ENCODE data around the gene ADORA1.
A peak's percentile ranks its signal among the peaks of the same experiment; 100 is the strongest.

ADORA1 gene

GRCh38 chr1:203127666-203128430 is at the start of gene ADORA1:
Gene ADORA1, plus strand, starts transcription at chr1:203127726. Its CDS starts 1,116 bp downstream, at chr1:203128842.
- peak; percentile 74 for DNase-seq (ENCODE audit: low spot score)

GRCh38 chr1:203077956-203078355 is 49.6 kb upstream of the ADORA1 start:
- no peak for DNase-seq (ENCODE audit: low spot score)

DNA sequence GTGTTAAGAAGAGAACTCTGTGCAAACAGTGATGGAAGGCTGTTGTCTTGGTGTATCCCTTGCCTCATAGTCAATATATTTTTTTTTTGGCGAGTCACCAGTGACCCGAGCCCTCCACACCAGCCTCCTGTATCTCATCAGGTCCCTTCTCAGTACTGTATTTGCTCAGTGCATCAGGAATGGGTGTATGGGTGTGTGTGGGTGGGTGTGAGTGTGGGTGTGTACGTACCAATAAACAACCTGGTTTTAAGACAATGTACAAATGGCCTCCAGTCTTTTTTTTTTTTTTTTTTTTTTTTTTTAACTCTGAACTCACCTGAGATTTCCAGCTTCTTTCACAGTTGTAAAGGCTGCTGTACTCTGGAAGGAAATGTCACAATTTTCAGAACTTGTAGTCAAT is 49.0 kb upstream of the ADORA1 start:
- no peak for DNase-seq (ENCODE audit: low spot score)

DNA sequence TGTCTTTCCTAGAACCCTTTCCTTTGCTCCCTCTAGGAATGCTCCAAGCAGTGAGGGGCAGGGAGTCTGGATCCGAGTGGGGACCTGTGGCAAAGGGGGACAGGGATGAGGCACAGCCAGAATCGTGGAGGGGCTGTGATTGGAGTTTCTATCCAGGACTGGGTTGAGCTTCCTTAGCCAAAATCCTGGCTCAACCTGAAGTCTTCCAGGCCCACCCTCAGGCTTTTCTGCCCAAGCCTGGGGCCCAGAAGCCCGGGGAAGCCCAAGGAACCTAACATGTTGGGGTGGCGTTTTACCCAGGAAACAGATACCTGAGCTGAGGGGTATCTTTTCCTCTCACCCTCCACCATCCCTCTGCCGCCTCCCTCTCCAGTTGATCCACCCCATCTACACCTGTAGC is 47.1 kb upstream of the ADORA1 start:
- DNase-seq (ENCODE audit: low spot score) = no peak

- DNase-seq (ENCODE audit: low spot score) = no peak
Observed at GRCh38 chr1:203081465-203082230, 45.9 kb upstream of the ADORA1 start.

DNA sequence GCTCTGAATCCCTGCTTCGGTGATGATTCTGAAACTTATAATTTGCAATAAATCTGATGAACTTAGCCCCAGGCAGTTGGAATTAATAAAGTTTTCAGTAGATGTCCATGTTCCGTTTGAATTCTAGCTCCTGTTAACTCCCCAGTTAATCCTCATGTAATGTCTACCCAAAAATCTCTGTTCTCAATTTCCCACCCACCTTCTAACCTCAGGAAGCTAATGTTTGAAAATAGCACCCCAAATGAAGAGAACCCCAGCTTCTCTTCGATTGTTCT is 45.4 kb upstream of the ADORA1 start:
- DNase-seq (ENCODE audit: low spot score) = no peak

GRCh38 chr1:203082571-203083462 is 44.7 kb upstream of the ADORA1 start:
- no peak for DNase-seq (ENCODE audit: low spot score)

- DNase-seq (ENCODE audit: low spot score) = no peak
Observed at GRCh38 chr1:203083463-203083921, 44.0 kb upstream of the ADORA1 start.

DNA sequence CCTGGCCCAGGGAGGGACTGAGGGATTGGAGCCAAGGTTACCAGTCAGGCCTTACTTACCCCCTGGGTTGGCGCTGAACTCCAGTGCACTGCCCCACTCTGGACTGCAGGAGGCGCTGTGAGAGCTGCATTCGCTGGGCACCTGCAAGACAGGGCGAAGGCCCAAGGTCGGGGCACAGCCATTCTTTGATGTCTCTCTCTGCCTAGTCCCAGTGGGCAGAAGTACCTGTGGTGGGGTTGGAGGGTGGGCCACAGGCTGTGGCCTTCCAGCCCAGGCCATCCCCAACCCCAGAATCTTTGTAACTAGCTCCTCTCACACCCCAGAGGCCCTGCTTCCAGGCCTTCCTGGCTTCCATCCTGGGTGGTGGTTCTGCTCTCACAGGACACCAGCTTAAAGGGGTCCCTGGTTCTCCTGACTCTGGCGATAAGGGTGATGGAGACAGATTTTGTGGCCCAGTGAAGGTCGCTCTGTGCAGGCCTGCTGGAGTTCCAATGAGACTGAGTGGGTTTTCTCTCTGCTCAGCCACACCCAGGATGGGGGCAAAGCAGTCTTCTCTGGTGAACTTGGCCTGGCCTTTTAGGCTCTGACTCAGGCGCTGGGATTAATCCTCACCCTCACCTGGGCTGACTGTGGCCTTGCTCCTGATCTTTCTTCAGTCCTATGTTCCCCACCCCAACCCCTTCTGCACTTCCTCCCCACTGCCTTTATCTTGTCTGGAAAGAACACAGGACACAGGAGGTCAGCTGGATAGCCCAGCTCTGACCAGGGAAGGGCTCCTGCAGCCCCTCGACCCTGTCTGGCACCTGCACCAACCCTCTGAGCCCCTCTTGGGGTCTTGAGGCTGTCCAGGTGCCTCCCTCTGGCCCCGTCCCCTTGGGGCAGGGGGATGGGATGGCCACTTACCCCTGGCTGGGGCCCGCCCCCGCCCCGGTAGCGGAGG is 42.7 kb upstream of the ADORA1 start:
- no peak for DNase-seq (ENCODE audit: low spot score)

DNA sequence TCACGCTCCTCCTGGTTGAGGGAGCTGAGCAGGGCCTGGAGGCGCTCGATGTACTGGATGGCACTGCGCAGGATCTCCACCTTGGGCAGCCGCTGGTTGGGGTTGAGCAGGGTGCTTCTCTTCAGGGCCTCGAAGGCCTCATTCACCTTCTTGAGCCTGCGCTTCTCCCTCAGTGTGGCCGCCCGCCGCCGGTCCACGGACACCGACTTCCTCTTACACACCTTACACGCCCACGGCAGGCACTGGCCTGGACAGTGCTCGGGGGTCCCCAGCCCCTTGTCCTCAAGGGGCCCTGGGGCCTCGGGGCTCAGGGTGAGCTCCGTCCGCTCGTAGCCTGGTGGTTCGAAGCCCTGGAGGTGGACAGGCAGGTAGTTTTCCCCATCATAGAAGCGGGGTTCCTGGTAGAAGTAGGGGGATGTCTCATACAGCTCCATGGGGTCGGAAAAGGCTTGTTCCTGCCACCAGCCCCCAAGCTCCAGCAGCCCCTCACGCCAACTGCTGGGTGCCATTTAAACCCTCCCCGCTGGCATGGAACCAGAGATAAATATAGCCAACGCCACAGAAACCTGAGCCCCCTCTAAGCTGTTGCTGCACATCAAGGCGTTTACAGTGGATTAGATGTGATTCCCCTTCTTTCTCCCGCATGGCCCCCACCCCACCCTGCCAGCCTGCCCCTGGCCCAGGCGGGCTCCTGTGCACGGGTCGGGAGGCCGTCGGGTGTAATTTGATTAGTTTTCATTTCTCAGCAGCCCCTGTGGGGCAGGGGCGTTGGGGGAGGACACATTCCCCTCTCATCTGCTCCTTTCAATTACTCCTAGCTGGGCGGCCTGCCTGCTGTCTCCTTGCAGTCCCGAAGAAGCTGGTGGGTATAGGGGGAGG is 41.8 kb upstream of the ADORA1 start, which contains the start of gene MYOG:
MYOG (minus strand) TSS at position 485 of the 879 bp plus-strand sequence; CDS start at position 434, 51 bp downstream.
- no peak for DNase-seq (ENCODE audit: low spot score)

- no peak for DNase-seq (ENCODE audit: low spot score)
Observed at GRCh38 chr1:203086992-203087763, 40.3 kb upstream of the ADORA1 start.

- DNase-seq (ENCODE audit: low spot score) = no peak
Observed at GRCh38 chr1:203088441-203088840, 39.1 kb upstream of the ADORA1 start.

DNA sequence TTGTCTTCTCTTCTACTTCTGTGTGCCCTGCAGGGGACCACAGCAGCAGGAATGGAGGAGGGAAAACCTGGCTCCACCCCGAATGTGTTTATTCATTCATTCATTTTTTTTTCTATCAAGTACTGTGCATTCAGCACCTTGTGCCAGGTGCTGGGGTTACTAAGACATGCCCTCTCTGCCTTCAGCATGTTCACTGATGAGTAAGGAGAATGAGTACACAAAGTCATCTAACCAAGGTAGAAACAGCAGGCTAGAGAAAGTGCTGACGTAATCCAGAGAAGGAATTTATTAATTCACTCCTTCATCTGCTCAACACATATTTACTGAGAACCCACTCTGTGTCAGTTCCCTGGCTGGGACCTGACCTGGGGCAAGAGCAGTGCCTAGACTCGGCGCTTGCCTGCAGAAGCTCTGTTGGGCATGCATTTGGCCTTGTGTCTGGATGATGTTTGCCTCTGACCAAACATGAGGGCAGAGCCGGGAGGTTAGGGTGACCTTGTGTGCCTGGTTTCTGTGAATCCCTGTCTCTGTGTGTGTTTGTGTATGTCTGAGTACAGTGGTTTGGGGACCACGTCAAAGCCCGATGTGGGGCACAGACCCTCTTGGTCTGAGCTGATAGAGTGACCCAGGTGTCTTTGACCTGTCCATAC is 38.4 kb upstream of the ADORA1 start:
- no peak for DNase-seq (ENCODE audit: low spot score)

- no peak for DNase-seq (ENCODE audit: low spot score)
Observed at GRCh38 chr1:203089651-203090045, 37.9 kb upstream of the ADORA1 start.

DNA sequence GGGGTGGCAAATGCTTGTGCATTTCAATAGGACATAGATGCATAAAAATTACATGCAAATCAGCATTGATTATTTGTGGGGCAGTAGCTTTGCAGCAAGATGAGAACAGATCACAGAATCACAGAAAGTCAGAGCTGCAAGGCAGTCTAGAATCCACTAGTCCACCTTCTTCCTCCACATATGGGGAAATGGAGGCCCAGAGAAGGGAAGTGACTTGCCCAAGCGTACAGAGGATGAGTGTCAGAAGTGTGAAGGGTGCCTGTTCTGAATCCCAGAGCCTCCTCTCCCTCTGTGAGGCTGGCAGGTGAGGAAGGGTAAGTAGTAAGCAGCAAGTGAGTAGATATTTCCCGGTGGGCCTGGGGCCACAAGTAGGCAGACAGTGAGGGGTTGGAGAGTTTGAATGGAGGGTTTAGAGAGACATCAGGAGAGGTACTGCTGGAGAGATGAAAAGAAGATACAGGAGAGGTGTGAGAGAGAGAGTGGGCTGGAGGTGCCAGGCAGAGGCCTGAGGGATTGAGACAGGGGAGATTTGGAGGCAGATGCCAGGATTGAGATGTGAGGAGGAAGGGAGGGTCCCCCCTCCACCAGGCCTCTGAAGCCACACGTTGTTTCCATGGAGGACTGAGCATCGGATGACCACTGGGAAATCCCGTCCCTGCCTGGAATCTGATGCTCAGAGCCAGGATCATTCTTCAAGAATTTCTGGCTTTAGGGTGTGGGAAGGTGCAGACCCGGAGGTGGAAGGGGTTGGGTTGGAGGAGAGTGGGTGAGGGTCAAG is 36.9 kb upstream of the ADORA1 start:
- DNase-seq (ENCODE audit: low spot score) = no peak

- DNase-seq (ENCODE audit: low spot score) = no peak
Observed at GRCh38 chr1:203091199-203091477, 36.4 kb upstream of the ADORA1 start.

- DNase-seq (ENCODE audit: low spot score) = no peak
Observed at GRCh38 chr1:203091761-203092330, 35.7 kb upstream of the ADORA1 start.

Data from AG08395 (cell line).